Cortex of kidney (tissue), 1 donor: Measurements from ENCODE around the gene DSG1.
"Not testable (repeated sequence)": the region's sequence is repeated elsewhere in the genome, so short reads cannot be mapped to it uniquely, and the experiment has no call there.

Experiments used
- DNase-seq: peaks from one replicate; lab custom pipeline; 2025; lab: John Stamatoyannopoulos, UW

The DSG1 gene

GRCh38 chr18:31353336-31353735 is 35.4 kb downstream of the DSG1 start:
- DNase-seq: not testable (repeated sequence)

- no peak for DNase-seq
Measured at GRCh38 chr18:31354990-31355389, 37.0 kb downstream of the DSG1 start.

GRCh38 chr18:31356025-31356424 is 38.1 kb downstream of the DSG1 start:
- no peak for DNase-seq

- DNase-seq: no peak
Measured at GRCh38 chr18:31364190-31364589, 46.2 kb downstream of the DSG1 start.

- no peak for DNase-seq
Measured at GRCh38 chr18:31369478-31369877, 51.5 kb downstream of the DSG1 start.

- no peak for DNase-seq
Measured at GRCh38 chr18:31371989-31372388, 54.0 kb downstream of the DSG1 start.

GRCh38 chr18:31373641-31374040 is 55.7 kb downstream of the DSG1 start:
- DNase-seq: no peak

- no peak for DNase-seq
Measured at GRCh38 chr18:31376477-31376876, 58.5 kb downstream of the DSG1 start, which contains the start of gene DSG4. Gene DSG4, plus strand, starts transcription at chr18:31376777. Its CDS starts 135 bp downstream, at chr18:31376912.

GRCh38 chr18:31380912-31381311 is 63.0 kb downstream of the DSG1 start:
- no peak for DNase-seq

- DNase-seq: no peak
Measured at GRCh38 chr18:31382107-31382506, 64.1 kb downstream of the DSG1 start.

- DNase-seq: no peak
Measured at GRCh38 chr18:31386741-31387140, 68.8 kb downstream of the DSG1 start.

- no peak for DNase-seq
Measured at GRCh38 chr18:31393286-31393685, 75.3 kb downstream of the DSG1 start.

- no peak for DNase-seq
Measured at GRCh38 chr18:31396796-31397612, 79.0 kb downstream of the DSG1 start.

GRCh38 chr18:31398191-31398590 is 80.2 kb downstream of the DSG1 start:
- DNase-seq: no peak

GRCh38 chr18:31399306-31400032 is 81.5 kb downstream of the DSG1 start:
- DNase-seq: no peak

GRCh38 chr18:31401156-31402025 is 83.4 kb downstream of the DSG1 start:
- no peak for DNase-seq

GRCh38 chr18:31402026-31402373 is 84.0 kb downstream of the DSG1 start:
- DNase-seq: no peak

- no peak for DNase-seq
Measured at GRCh38 chr18:31403409-31403808, 85.4 kb downstream of the DSG1 start.
